Measurements from ENCODE around the gene IFFO2. TPM values are rescaled to one million over a fixed set of nuclear protein-coding genes. Genes with fewer than 3 reads are reported as not detected.
A peak's percentile ranks its signal among the peaks of the same experiment; 100 is the strongest.

Gene IFFO2
- total RNA-seq, 1 donor from 2014 or later = 131 TPM

DNA sequence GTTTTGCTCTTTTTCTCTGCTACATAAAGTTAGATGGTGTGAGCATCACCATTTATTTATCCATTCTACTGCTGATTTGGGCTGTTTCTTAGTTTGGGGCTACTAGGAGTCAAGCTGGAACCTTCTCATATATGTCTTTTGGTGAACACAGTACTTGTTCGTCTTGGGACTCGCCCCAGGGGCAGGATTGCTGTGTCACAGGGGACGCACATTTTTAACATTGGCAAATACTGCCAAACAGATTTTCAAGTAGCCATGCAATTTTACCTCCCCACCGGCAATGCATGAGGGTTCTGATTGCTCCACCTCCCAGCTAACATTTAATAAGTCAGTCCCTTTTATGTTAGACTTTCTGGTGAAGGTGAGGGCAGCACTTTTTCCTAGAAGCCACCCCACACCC is 7.5 kb upstream of the IFFO2 start:
- peak in 1 of 2 donors; percentile 27 for DNase-seq (ENCODE audit: low spot score in 2 of 2)
- Histone ChIP-seq H3K9me3 (no peaks in the 10 kb centered on the region), H3K27ac (no peak overlapping the region), H3K27me3 (no peaks in the 10 kb centered on the region), H3K4me1 (no peaks in the 10 kb centered on the region), H3K36me3 (no peaks in the 10 kb centered on the region), H3K4me3 (no peak overlapping the region)
- intact Hi-C loops (cut with DNase I) = no loop called here
- no peak for TF ChIP-seq CTCF (IDR thresholded peaks at IDR 0.05)

DNA sequence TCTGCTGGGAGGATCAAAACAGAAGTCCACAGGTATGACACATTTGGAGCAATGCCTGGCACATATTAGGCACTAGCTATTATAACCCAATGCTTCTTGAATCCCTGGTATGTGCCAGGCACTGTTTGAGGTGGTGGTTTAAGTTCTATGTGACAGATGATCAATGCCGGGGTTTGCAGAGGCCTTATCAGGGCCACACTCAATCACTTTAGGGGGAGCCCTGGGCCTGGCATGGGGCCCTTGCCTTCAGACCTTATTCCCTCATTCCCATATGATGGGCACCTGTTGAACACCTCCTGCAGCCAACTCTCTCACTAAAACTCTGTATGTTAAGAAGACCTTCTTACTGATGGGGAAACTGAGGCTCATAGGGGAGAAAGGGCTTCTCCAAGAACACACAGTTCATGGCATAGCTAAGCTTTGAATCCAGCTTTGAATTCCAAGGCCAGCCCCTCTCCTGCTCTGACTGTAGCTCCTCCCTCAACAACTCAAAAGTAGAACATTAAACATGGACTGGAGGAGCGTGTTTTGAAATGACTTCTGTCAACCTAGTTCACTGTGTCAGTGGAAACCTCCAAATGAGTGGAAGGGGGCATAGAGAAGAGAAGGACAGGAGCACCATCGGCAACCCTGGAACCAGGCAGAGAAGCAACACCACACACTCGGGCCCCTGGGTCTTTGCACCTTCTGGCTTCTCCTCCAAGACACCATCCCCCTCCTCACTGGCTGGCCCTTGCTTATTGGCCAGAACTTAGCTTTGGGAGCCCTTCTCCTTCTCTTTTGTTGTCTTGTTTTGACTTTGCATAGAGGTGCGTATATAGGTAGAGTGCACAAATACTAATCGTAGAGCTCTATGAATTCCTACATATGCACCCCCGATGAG is 6.6 kb upstream of the IFFO2 start:
- H3K36me3 ChIP-seq = no peaks in the 10 kb centered on the region
- no peak for TF ChIP-seq CTCF (IDR thresholded peaks at IDR 0.05)
- H3K27ac ChIP-seq = no peak overlapping the region
- no peaks in the 10 kb centered on the region for H3K4me1 ChIP-seq
- H3K27me3 ChIP-seq = no peaks in the 10 kb centered on the region
- peak in 1 of 2 donors; percentile 37 for DNase-seq (ENCODE audit: low spot score in 2 of 2)
- H3K9me3 ChIP-seq = no peaks in the 10 kb centered on the region
- intact Hi-C loops (cut with DNase I) = no loop called here
- no peak overlapping the region for H3K4me3 ChIP-seq

DNA sequence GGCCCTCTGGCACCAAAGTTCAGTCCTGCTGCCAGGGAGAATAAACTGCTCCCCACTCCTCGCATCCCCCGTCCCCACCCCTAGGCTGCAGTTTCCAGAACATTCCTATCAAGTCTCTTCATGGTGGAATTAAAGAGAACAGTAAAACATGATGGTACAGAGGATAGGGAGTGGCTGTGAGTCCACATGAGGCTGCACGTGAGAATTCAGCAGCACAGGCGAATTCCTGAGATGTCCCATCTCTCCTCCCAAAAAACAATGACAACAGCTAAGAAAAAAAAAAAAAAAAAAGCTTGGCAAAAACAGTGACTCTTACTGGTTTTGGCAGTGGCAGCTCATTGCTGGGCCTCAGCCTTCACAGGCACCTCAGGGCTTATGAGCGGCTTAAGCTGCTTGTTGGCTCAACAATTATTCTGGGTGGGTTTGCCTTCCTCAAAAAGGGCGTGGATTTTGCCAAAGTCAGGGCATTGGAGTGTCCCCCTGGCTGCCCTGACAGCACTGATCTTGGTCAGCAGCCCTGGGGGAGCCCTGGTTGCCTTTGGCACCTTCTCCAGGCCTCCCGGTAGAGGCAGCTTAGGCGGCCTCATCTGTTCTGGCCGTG is 5.7 kb upstream of the IFFO2 start:
- Histone ChIP-seq H3K9me3 (no peaks in the 10 kb centered on the region), H3K27ac (no peak overlapping the region), H3K4me1 (peaks cover 0 to 1% of the 10 kb centered on the region in 2 donors), H3K27me3 (no peaks in the 10 kb centered on the region), H3K4me3 (no peak overlapping the region), H3K36me3 (no peaks in the 10 kb centered on the region)
- intact Hi-C loops (cut with DNase I) = no loop called here
- no peak for TF ChIP-seq CTCF (IDR thresholded peaks at IDR 0.05)
- no peak for DNase-seq (ENCODE audit: low spot score in 2 of 2)

DNA sequence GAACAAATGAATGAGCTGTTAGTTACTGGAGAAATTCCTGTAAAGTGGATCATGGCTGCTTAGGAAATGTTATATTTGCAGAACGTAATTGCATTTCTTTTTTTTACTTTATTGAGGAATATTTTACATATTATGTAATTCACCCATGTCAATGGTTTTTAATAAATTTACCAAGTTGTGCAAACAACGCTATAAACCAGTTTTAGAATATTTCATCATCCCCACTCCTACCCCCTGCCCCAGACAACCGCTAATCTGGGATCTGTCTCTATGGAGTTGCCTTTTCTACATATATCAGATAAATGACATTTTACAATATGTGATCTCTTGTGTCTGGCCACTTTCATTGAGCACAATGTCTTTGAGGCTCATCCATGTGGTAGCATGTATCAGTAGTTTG is 4.3 kb upstream of the IFFO2 start:
- H3K27me3 ChIP-seq = no peaks in the 10 kb centered on the region
- no peak overlapping the region for H3K27ac ChIP-seq
- no peaks in the 10 kb centered on the region for H3K36me3 ChIP-seq
- H3K9me3 ChIP-seq = no peaks in the 10 kb centered on the region
- DNase-seq (ENCODE audit: low spot score in 2 of 2) = no peak
- peaks cover 0 to 5% of the 10 kb centered on the region in 2 donors for H3K4me1 ChIP-seq
- H3K4me3 ChIP-seq = no peak overlapping the region
- no peak for TF ChIP-seq CTCF (IDR thresholded peaks at IDR 0.05)
- intact Hi-C loops (cut with DNase I) = no loop called here

DNA sequence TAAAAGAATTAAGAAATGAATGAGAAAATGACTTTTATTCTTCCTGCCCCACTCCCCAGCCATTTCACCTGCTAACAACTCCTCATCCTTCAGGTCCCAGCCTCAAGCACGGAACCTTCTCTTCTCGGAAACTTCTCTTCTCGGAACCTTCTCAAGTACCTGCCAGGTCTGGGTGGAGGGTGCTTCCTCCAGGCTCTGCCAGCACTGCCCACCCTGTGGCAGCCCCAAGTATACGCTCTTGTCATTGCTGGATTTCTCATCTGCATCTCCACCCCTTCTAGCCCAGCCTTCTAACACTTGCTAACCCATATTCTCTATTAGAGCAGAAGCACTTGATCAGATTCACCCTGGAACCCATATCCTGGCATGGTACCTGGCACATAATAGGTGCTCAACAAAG is 3.9 kb upstream of the IFFO2 start:
- intact Hi-C loops (cut with DNase I) = no loop called here
- Histone ChIP-seq H3K27me3 (no peaks in the 10 kb centered on the region), H3K36me3 (no peaks in the 10 kb centered on the region), H3K9me3 (no peaks in the 10 kb centered on the region), H3K27ac (no peak overlapping the region), H3K4me3 (no peak overlapping the region), H3K4me1 (peaks cover 0 to 5% of the 10 kb centered on the region in 2 donors)
- peak in 1 of 2 donors; percentile 40 for DNase-seq (ENCODE audit: low spot score in 2 of 2)
- TF ChIP-seq CTCF (IDR thresholded peaks at IDR 0.05) = no peak
